Uterus (tissue), 2 donors: ENCODE data around the gene MORN2.

Experiments used
- POLR2A ChIP-seq, 2 donors: fragments of 450-650 bp; IDR thresholded peaks; one replicate each; pipeline ENCODE4 v1.6.1; 2016; ENCODE audit warnings: antibody characterized with exemption in 2 of 2, mild to moderate bottlenecking in 1 of 2, moderate library complexity in 1 of 2
- TF ChIP-seq, protein P1 (sequence below), 4 experiments: fragments of 200-600 bp in 2 of 4; fragments of 450-650 bp in 2 of 4; sonication (generic) in 2 of 4; IDR thresholded peaks; one replicate each; pipeline ENCODE4 v1.5.1; 2016 to 2019; ENCODE audit warnings: antibody characterized with exemption in 4 of 4, mild to moderate bottlenecking in 2 of 4, moderate library complexity in 1 of 4

DNA sequence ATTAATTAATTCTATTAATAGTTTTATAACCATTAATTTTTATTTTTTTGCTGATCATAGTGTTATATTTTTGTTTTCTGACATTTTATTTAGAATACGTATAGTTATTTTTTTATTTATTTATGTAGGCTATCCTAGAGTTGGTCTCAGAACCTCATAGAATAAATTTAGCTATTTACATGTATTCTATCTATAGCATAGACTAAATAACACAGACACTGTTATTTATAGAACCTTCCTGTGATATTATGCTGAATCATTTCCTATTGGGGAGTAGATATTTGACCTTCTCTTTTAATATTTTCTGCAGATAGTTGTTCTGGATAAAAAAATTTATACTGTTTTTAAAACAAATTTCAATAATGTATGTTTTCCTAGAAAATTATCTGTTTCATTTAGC, 34.1 kb downstream of the MORN2 start:
- TF ChIP-seq, protein P1, sequence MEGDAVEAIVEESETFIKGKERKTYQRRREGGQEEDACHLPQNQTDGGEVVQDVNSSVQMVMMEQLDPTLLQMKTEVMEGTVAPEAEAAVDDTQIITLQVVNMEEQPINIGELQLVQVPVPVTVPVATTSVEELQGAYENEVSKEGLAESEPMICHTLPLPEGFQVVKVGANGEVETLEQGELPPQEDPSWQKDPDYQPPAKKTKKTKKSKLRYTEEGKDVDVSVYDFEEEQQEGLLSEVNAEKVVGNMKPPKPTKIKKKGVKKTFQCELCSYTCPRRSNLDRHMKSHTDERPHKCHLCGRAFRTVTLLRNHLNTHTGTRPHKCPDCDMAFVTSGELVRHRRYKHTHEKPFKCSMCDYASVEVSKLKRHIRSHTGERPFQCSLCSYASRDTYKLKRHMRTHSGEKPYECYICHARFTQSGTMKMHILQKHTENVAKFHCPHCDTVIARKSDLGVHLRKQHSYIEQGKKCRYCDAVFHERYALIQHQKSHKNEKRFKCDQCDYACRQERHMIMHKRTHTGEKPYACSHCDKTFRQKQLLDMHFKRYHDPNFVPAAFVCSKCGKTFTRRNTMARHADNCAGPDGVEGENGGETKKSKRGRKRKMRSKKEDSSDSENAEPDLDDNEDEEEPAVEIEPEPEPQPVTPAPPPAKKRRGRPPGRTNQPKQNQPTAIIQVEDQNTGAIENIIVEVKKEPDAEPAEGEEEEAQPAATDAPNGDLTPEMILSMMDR (IDR thresholded peaks at IDR 0.05) = no peak
- TF ChIP-seq POLR2A (IDR thresholded peaks at IDR 0.05) = no peak
